Sigmoid colon (tissue), 3 donors: ENCODE measurements around the gene EXOC6B.

Experiments used
- POLR2A ChIP-seq, 2 donors: fragments of 450-650 bp; IDR thresholded peaks; one replicate each; pipeline ENCODE4 v1.6.1; 2016; ENCODE audit warnings: antibody characterized with exemption in 2 of 2, mild to moderate bottlenecking in 2 of 2, moderate library complexity in 2 of 2
- TF ChIP-seq, protein P1 (sequence below), 4 experiments: fragments of 450-650 bp in 3 of 4; fragments of 200-600 bp in 1 of 4; IDR thresholded peaks; one replicate each; pipeline ENCODE4 v1.5.1; 2016 to 2019; ENCODE audit warnings: antibody characterized with exemption in 4 of 4, mild to moderate bottlenecking in 3 of 4, moderate library complexity in 2 of 4

DNA sequence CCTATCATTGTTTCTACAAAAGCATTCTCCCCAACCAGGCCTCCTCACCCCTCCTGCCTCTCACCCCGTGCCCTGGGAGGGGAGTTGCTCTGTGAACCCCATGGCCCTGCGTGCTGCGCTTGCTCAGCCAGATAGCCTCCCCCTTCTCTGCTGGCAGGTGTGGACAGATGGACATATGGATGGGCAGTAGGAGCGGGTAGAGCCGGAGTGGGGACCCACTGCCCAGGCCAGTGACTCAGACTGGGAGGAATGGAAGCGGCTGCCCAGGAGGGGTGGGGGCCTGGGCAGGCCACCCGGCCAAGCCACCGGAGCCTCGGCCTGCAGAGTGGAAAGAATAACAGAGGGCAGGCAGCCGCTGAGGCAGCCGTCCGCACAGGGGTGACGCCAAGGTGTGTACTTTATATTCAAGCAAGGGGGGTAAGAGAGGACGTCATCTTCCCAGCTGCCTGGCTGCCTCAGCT lies 686.9 kb downstream of the EXOC6B start:
- TF ChIP-seq, protein P1, sequence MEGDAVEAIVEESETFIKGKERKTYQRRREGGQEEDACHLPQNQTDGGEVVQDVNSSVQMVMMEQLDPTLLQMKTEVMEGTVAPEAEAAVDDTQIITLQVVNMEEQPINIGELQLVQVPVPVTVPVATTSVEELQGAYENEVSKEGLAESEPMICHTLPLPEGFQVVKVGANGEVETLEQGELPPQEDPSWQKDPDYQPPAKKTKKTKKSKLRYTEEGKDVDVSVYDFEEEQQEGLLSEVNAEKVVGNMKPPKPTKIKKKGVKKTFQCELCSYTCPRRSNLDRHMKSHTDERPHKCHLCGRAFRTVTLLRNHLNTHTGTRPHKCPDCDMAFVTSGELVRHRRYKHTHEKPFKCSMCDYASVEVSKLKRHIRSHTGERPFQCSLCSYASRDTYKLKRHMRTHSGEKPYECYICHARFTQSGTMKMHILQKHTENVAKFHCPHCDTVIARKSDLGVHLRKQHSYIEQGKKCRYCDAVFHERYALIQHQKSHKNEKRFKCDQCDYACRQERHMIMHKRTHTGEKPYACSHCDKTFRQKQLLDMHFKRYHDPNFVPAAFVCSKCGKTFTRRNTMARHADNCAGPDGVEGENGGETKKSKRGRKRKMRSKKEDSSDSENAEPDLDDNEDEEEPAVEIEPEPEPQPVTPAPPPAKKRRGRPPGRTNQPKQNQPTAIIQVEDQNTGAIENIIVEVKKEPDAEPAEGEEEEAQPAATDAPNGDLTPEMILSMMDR (IDR thresholded peaks at IDR 0.05) = no peak
- TF ChIP-seq POLR2A (IDR thresholded peaks at IDR 0.05) = no peak
